Sigmoid colon (tissue), 7 donors: Measurements from ENCODE around the gene TADA1. TPM values are rescaled to one million over a fixed set of nuclear protein-coding genes. Genes with fewer than 3 reads are reported as not detected.

Experiments
- DNase-seq: peaks from one replicate; pipeline ENCODE4 v3.0.0-alpha.2; 2019
- H3K27ac ChIP-seq, 4 donors: fragments of 200-600 bp; sonication (generic); one replicate each; pipeline ENCODE4 v1.5.1; 2016 to 2019; ENCODE audit warnings: mild to moderate bottlenecking in 1 of 4
- H3K27me3 ChIP-seq, 3 donors: fragments of 200-600 bp; sonication (generic); one replicate each; pipeline ENCODE4 v1.5.1; 2019; ENCODE audit warnings: mild to moderate bottlenecking in 1 of 3
- H3K36me3 ChIP-seq, 4 donors: fragments of 200-600 bp; sonication (generic); one replicate each; pipeline ENCODE4 v1.5.1; 2016 to 2019
- H3K4me1 ChIP-seq, 4 donors: fragments of 200-600 bp; sonication (generic); one replicate each; pipeline ENCODE4 v1.5.1; 2017 to 2019
- H3K4me3 ChIP-seq, 4 donors: fragments of 200-600 bp; sonication (generic); one replicate each; pipeline ENCODE4 v1.5.1; 2017 to 2019; ENCODE audit warnings: mild to moderate bottlenecking in 2 of 4, moderate library complexity in 1 of 4
- H3K9me3 ChIP-seq, 4 donors: fragments of 200-600 bp in 3 of 4; sonication (generic) in 3 of 4; one replicate each; pipeline versions ENCODE4 v1.5.1 to v1.6.1; 2013 to 2019
- CTCF ChIP-seq, 4 experiments: fragments of 450-650 bp in 3 of 4; fragments of 200-600 bp in 1 of 4; IDR thresholded peaks; one replicate each; pipeline ENCODE4 v1.5.1; 2016 to 2019; ENCODE audit warnings: antibody characterized with exemption in 4 of 4, mild to moderate bottlenecking in 3 of 4, moderate library complexity in 2 of 4
- EP300 ChIP-seq, 4 donors: sonication (generic); formaldehyde crosslinking; IDR thresholded peaks; one replicate each; pipeline ENCODE4 v1.6.1; 2017; ENCODE audit warnings: antibody characterized with exemption in 4 of 4
- POLR2A ChIP-seq, 2 donors: fragments of 450-650 bp; IDR thresholded peaks; one replicate each; pipeline ENCODE4 v1.6.1; 2016; ENCODE audit warnings: antibody characterized with exemption in 2 of 2, mild to moderate bottlenecking in 2 of 2, moderate library complexity in 2 of 2
- POLR2AphosphoS5 ChIP-seq, 4 donors: sonication (generic); formaldehyde crosslinking; IDR thresholded peaks; one replicate each; pipeline ENCODE4 v1.6.1; 2017; ENCODE audit warnings: antibody characterized with exemption in 4 of 4
- WGBS, 2 donors: extraction: QIAGEN DNeasy Blood & Tissue Kit; methylation state at CpG; one replicate each; pipeline ENCODE4 v1.1.7; 2013; 5-methylcytosine and 5-hydroxymethylcytosine counted together
- intact Hi-C: fragments of 100-400 bp; cut with DNase I; formaldehyde crosslinking; loops from one replicate; pipeline ENCODE4 v1.15.1; 2023
- polyA plus RNA-seq, 3 donors: library from polyadenylated mRNA; stranded (reverse); fragments of 200-250 nt; gene quantifications; one replicate each; pipeline ENCODE4 v1.2.3, GENCODE V29; 2013
- total RNA-seq, 4 donors: library from RNA; depleted of rRNA; stranded (reverse); fragments of >200 nt; gene quantifications; one replicate each; pipeline ENCODE4 v1.1.0, GENCODE V29; 2016
- donor health status: healthy with polysubstance abuse.
- donor health status: Bipolar disorder and iron deficiency.
- donor health status: healthy.

Gene TADA1
- total and polyA plus RNA-seq, 7 donors: 7.2 to 16.4 (median 8.6) TPM

DNA sequence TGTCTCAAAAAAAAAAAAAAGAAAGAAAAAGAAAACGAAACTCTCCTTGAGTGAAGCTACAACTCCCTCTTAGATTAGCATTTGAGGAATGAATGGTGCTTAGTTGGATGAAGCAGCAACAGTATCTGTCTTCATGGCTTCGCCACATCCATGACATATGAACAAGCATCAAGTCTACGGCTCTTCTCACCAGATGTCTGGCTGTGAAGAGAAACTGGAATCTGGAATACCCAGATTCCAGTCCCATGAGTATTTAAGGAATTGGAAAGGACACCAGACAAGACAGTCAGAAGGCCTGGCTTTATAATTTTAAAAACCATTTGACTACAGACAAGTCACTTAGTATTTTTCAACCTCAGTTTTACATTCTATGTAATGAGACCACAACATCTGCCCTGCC lies 38.0 kb upstream of the TADA1 start:
- H3K4me3 ChIP-seq: no peak overlapping the region
- no peaks in the 10 kb centered on the region for H3K27me3 ChIP-seq
- 86 to 89% methylated on average over 3 of the region's 3 CpGs for WGBS, 2 donors
- no peaks in the 10 kb centered on the region for H3K36me3 ChIP-seq
- TF ChIP-seq POLR2A (IDR thresholded peaks at IDR 0.05): no peak
- TF ChIP-seq EP300 (IDR thresholded peaks at IDR 0.05): no peak
- TF ChIP-seq CTCF (IDR thresholded peaks at IDR 0.05): no peak
- no peak for TF ChIP-seq POLR2AphosphoS5 (IDR thresholded peaks at IDR 0.05)
- no peak for DNase-seq
- H3K27ac ChIP-seq: no peak overlapping the region
- H3K4me1 ChIP-seq: no peaks in the 10 kb centered on the region
- H3K9me3 ChIP-seq: no peaks in the 10 kb centered on the region
- intact Hi-C loops: loop anchor here (5.0 kb wide), 1 partner anchor 63 kb away; the partner anchor contains the start of gene ILDR2

DNA sequence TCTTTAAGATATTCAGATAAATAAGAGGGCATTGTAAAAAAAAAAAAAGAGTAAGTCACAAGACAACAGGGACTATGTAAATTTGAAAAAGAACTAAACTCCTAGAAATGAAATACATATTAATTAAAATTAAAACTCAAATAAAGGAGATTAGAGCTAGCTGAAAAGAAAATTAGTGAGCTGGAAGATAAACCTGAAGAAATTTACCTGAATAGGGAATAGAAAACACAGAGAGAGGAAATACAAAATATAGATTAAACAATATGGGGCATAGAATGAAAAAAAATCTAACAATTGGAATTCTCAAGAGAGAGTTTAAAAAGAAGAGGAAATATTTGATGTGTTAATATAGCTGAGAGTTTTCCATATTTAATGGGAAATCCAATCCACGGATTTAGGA lies 35.6 kb upstream of the TADA1 start:
- no peak overlapping the region for H3K4me3 ChIP-seq
- no peaks in the 10 kb centered on the region for H3K36me3 ChIP-seq
- H3K4me1 ChIP-seq: peaks cover 0 to 7% (median 2%) of the 10 kb centered on the region in 4 donors
- H3K27me3 ChIP-seq: no peaks in the 10 kb centered on the region
- no peak overlapping the region for H3K27ac ChIP-seq
- intact Hi-C loops: loop anchor here (5.0 kb wide), 1 partner anchor 66 kb away; the partner anchor contains the start of gene ILDR2
- 88 to 92% methylated on average over 1 of the region's 1 CpG for WGBS, 2 donors
- H3K9me3 ChIP-seq: no peaks in the 10 kb centered on the region
- DNase-seq: no peak
- TF ChIP-seq CTCF (IDR thresholded peaks at IDR 0.05): no peak
- TF ChIP-seq POLR2AphosphoS5 (IDR thresholded peaks at IDR 0.05): no peak
- TF ChIP-seq EP300 (IDR thresholded peaks at IDR 0.05): no peak
- TF ChIP-seq POLR2A (IDR thresholded peaks at IDR 0.05): no peak

DNA sequence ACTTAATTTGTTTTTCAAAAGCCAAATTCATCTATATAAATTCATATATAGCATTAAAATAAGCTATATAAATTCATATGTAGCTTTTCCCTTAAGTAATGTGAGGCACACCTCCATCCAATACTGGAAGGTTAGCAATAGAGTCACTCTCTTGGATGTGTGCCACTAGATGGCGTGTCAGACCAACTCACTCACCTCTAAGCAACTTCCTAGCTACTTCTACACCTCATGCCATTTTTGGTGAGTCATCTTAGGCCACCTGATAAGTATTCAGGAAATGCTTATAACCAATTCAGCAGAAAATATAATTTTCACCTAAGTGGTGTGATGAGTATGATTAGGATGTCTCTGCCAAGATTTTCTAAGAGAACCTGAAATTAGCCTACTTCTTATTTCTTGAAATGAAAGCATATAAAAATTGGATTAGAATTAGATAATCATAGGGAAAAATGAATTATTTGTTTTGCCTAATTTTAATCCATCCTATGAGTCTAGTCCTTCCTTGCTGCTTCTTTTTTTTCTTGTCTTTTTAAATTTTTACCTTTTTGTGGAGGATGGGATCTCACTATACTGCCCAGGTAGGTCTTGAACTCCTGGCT lies 34.4 kb upstream of the TADA1 start:
- Histone ChIP-seq H3K4me3 (no peak overlapping the region), H3K9me3 (no peaks in the 10 kb centered on the region), H3K36me3 (no peaks in the 10 kb centered on the region), H3K27me3 (no peaks in the 10 kb centered on the region), H3K4me1 (peaks cover 0 to 17% (median 12%) of the 10 kb centered on the region in 4 donors), H3K27ac (no peak overlapping the region)
- WGBS, 2 donors: 0% methylated on average over 1 of the region's 1 CpG
- peak in 1 of 4 donors; percentile 16 for TF ChIP-seq POLR2AphosphoS5 (IDR thresholded peaks at IDR 0.05)
- peak; percentile 35 to 63 (median 48) for TF ChIP-seq CTCF (IDR thresholded peaks at IDR 0.05)
- no peak for TF ChIP-seq POLR2A (IDR thresholded peaks at IDR 0.05)
- TF ChIP-seq EP300 (IDR thresholded peaks at IDR 0.05): no peak
- peak; percentile 76 for DNase-seq
- intact Hi-C loops: loop anchor here (1.0 to 5.0 kb wide), 2 partner anchors 67 to 149 kb away; partner anchors contain the start of gene ILDR2

DNA sequence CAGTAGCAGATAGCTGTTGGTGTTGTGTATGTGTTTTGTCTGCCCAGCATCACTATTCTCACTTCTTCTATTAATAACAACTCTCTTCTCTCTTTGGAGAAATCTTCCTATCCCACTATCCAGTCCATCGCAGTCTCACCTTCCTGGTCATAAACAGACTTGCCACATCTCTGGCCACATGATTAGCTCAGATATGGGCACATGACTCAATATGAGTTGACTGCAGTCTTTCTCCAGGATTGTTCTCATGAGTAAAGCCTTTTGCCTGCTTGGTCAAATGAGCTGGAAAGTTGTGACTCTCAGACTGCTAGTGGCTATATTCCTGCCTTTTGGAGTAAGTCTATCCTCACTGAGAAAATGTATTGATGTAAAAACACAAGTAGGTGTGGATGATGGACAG lies 32.9 kb upstream of the TADA1 start:
- no peak overlapping the region for H3K4me3 ChIP-seq
- H3K27me3 ChIP-seq: no peaks in the 10 kb centered on the region
- H3K36me3 ChIP-seq: no peaks in the 10 kb centered on the region
- 75 to 94% methylated on average over 1 of the region's 1 CpG for whole genome bisulfite sequencing, 2 donors
- no peak for DNase-seq
- intact Hi-C loops: loop anchor here (10.0 kb wide), 2 partner anchors 546 to 626 kb away; no protein-coding TSS in a partner anchor
- H3K9me3 ChIP-seq: no peaks in the 10 kb centered on the region
- no peak overlapping the region for H3K27ac ChIP-seq
- peaks cover 0 to 31% (median 26%) of the 10 kb centered on the region in 4 donors for H3K4me1 ChIP-seq
- TF ChIP-seq CTCF (IDR thresholded peaks at IDR 0.05) (no peak), POLR2AphosphoS5 (IDR thresholded peaks at IDR 0.05) (no peak), EP300 (IDR thresholded peaks at IDR 0.05) (no peak), POLR2A (IDR thresholded peaks at IDR 0.05) (no peak)
